Spleen (tissue), 7 donors: ENCODE data around the gene USP5.

Experiments used
- CTCF ChIP-seq, 11 experiments: fragments of 200-600 bp in 7 of 11; fragments of 450-650 bp in 4 of 11; sonication (generic) in 4 of 11; IDR thresholded peaks in 8 of 11; conservative IDR thresholded peaks in 3 of 11; 1 replicate in 7 of 11; 2 replicates in 4 of 11; pipeline versions ENCODE4 v1.4.0 to v1.8.0; 2016 to 2021; ENCODE audit warnings: antibody characterized with exemption in 11 of 11, inconsistent platforms in 4 of 11, mild to moderate bottlenecking in 1 of 11
- POLR2A ChIP-seq, 3 donors: fragments of 450-650 bp; IDR thresholded peaks; one replicate each; pipeline ENCODE4 v1.5.1; 2017; ENCODE audit warnings: antibody characterized with exemption in 3 of 3, mild to moderate bottlenecking in 1 of 3
- donor health status: DM: no; HTN: no; CAD: no; lungs with moderate emphysema.
- donor health status: DM: no; HTN: no; CAD: no.
- donor health status: DM: no; HTN: no; CAD: no.

- TF ChIP-seq CTCF (IDR thresholded peaks at IDR 0.05 in 8 of 11, conservative IDR thresholded peaks at IDR 0.05 in 3 of 11): no peak
- TF ChIP-seq POLR2A (IDR thresholded peaks at IDR 0.05): no peak
Measured at GRCh38 chr12:6838854-6839253, 13.1 kb upstream of the USP5 start.
